T-helper 1 cell (primary cell): ENCODE measurements around the gene CCR5.
"Not testable (repeated sequence)": the region's sequence is repeated elsewhere in the genome, so short reads cannot be mapped to it uniquely, and the experiment has no call there.

Experiments
- DNase-seq, 5 donors: peaks; one replicate each; pipeline ENCODE4 v3.0.0-alpha.2; 2012 to 2020

CCR5 gene

DNA sequence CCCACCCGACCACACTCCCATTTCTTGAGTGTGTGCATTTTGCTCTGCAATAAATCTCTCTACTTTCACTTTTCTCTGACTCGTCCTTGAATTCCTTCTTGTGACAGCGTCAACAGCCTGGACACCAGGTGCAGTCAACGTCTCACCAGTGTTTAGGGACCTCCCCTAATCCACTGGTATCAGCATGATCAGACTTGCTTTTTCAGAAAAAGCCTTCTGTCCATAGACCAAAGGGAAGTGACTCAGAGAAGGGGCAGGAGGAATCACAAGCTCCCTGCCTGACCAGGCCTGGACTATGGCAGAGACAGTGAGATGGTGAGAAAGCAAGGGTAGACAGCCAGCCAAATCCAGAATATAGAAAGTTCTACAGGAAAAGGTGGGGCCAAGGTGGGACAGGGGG, 15.5 kb downstream of the CCR5 start:
- no peak for DNase-seq

DNA sequence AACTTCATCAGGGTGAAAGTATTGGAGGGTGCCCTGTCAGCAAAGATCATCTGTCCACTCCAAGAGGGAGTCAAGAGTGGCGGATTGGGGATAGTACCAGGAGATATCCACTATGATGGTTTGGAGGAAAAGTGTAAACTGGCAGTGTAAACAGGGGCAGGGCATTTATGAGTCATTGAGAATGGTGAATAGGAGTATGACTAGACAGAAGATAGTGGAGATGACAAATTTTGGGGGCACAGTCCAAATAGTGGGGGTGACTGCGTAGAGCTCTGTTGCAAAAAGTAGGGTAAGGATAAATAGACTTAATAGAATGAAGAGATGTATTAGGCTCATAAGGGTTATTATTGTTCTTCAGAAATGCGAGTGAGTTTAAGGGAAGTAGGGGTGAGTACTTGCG, 18.1 kb downstream of the CCR5 start:
- not testable (repeated sequence) for DNase-seq

DNA sequence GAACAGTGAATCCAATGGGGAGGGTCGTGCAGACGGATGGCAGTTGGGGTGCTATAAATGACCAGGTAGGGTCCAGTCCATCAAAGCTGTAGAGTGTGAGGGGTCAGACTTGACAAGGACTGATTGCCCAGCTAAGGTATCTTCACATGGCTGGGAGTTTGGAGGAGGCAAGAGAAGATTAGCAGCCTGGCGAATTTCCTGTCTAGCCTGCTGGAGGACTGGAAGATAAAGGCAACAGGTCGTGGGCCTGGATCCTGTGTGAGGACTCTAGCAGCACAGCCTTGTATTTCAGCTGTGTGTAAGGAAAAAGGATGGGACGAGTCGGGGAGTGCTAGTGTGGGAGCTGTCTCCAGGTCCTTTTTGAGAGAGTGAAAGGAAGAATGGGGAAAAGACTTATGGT, 18.6 kb downstream of the CCR5 start:
- no peak for DNase-seq

DNA sequence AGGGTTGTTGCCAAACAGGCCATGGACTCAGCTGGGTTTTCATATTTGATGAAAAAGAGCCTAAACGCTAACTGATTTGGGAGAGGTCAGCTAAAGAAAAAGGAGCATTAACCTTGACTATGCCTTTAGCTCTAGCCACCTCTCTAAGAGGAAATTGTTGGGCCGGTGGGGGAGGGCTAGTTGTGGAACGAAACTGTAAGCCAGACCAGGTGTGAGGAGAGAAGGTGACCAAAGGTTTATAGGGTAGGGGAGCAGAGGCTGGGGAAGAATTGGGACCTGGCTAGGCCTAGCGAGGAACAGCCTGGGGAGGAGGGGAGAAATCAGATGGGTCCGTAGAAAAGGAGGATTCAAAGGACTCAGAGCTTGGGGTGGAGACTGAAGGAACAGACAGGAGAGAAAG, 20.8 kb downstream of the CCR5 start:
- not testable (repeated sequence) for DNase-seq

DNA sequence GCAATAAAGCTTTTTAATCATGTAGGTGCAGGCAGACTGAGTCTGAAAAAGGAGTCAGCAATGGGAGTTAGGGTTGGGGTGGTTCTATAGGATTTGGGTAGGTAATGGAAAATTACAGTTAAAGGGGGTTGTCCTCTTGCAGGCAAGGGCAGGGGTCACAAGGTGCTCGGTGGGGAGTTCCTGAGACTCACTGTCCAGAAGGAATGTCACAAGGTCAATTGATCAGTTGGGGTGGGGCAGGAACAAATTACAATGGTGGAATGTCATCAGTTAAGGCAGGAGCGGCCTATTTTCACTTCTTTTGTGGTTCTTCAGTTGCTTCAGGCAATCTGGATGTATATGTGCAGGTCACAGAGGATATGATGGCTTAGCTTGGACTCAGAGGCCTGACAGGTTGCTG, 22.3 kb downstream of the CCR5 start:
- no peak for DNase-seq

DNA sequence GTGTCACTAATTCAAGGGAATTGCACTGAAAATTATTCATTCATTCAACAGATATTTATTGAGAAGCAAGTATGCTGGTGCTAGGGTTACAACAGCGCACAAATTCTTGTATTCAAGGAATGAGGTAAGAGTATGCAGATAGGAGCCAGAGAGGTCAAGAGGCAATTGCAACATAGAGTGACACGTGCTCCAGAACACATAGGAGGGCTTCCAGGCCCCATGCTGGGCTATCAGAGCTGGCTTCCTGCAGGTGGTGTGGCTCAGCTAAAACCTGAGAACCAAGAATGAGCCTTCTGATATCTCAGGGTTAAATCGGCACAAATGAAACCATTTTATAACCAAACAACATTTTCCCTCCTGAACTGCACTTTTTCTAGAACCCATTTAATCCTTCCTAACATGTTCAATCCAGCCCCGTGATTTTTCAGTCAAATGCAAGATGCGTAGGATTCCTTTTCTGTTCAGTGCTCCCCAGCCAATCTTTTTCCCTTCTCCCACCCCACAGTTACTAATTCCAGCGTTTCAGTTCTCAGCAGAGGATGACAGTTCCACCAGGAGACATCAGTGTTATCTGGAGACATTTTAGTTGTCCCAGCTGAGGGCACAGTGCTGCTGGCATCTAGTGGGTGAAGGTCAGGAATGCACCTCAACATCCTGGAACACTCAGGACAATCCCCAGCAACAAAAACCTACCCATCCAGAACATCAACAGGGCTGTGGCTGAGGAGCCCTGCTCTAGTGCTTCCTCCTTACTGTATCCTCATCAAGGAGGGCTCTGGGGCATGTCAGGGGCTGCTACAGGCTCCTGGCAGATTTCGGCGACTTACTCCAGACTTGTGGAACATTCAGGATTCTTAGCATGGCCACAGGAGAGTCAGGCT, 23.0 kb downstream of the CCR5 start:
- DNase-seq, result no peak

DNA sequence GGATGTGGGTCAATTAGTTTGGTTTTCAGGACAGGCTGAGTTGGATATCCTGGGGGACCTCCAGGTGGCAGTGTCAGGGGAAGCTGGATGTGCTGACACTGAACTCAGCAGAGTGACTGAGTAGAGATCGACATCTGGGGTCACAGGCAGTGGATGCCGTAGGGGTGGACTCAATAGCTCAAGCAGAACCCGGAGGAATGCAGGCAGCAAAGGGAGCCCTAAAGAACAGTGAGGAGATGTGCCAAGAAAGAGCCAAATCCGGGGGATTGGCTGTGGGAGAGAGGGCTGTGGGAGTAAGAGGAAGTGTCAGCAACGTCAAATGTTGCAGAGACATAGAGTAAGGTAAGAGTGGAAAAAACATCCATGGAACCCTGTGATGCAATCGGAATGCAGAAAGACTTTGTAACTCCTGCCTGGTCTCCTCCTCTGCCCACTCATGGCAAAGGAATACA, 24.5 kb downstream of the CCR5 start:
- no peak for DNase-seq

DNA sequence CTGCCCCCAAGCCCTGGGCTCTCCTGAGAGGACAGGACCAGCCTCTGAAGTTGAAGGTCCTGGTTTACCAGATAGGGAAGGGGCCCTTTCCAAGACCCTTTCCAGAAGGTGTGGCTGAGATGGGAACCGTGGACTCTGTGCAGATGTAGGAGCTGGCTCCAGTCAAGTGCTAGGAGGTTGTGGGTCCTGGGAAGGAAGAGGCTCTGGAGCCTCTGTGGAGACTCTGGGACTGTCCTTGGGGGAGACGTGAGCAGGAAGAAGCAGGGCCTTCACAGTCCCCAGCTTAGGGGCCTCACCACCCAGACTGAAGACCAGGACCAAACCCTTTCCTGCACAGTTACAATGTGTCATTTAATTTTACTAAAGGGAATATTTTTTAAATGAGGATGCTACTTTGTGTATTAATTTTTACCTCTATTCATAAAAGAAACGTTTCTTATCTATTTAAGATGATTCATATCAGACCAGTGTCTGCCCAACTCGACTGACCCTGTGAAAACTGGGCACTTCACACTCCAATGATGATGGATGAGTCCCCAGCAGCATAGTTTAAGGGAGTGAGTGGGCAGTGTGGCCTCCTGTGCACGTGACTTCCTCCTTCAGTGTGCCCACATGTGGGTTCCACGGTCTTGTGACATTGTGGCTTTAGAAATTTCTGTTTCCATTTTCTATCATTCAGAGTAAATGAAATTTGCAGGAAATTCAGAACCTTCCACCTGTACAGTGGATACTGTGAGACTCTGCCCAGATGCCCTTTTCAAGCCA, 25.2 kb downstream of the CCR5 start:
- no peak for DNase-seq

DNA sequence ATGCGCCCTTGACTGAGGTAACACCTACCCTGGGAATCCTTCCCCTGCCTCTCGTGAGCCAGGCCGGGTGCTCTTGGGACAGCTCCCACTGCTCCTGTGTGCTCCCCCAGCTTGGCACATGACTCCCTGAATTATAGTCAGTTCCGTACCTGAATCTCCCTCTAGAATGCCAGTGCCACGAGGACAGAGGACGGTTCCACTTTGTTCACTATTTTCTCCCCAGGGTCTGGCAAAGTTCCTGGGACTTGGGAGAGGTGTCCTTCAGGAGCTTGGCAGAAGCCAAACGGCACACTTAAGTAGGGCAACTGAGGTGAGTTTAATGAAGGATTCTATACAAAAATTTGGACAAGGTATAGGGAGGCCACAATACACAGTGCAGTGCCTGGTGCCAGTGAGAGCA, 26.4 kb downstream of the CCR5 start:
- DNase-seq, result no peak

DNA sequence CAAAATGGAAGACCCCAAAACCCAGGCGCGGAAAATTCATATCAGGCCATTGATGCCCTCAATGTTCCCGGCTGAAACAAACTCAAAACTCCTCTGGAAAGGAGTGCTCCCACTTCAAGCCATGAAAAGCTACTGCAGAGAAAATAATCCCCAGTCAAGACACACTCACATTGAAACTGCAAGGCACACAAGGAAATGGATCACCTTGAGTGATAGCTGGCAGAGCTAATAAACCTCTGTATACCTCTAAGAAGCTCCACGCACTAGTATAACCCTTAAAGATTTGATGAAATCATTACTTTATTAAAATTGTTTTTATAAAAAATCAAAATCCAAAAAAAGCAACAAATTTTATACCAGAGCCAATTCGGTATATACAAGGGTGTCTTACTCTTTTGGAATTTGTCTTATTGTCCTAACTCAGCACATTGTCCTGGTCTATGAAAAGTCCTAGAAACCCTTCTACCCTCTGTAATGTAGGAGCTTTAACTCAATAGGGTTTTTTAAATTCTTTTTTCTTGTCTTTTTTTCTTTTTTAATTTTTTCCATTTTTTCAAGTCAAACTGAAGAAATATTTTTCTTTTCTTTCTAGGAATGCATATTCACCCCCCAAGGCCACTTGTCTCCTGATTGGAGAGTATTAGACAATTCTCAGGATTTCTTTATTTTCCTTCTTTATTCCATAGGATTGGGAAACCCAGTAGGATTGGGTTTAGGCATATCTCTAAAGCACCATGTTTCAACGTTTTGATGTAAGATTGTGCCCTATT, 27.6 kb downstream of the CCR5 start:
- DNase-seq, result no peak

DNA sequence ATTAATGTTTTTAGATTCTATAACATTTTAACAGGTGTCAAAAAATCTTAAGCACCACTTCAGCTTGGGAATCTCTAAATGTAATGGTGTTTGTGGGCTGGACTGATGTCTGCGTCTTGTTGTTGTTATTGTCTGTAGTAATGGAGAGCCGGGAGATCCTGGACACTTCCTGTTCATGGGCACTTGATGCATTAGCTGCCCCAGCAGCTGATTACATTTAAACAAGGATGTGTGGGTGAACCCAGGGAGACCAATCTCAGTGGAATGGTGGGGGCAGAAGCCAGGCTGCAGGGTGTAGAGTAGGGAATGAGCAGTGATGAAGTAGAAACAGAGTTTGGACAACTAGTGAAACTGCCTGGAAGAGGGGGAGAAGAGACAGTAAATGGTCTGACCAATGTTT, 28.4 kb downstream of the CCR5 start:
- DNase-seq, result no peak

DNA sequence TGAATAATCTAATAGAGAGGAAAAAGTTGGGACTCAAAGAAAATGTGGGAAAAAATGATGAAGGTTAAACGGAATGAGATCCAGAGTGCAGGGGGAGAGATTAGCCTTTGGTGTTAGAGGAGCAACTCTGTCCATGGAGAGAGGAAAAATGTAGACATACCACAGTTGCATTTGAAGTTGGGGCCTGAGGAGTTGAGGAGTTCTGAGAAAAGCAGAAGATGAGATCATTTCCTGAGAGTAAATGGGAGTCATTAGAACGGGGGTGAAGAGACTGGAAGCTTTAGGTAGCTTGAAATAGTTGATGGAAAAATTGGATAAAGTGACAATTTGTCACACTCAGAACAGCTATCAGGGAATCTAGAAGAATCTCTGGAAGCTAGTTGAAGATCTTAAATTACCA, 28.8 kb downstream of the CCR5 start:
- no peak for DNase-seq

DNA sequence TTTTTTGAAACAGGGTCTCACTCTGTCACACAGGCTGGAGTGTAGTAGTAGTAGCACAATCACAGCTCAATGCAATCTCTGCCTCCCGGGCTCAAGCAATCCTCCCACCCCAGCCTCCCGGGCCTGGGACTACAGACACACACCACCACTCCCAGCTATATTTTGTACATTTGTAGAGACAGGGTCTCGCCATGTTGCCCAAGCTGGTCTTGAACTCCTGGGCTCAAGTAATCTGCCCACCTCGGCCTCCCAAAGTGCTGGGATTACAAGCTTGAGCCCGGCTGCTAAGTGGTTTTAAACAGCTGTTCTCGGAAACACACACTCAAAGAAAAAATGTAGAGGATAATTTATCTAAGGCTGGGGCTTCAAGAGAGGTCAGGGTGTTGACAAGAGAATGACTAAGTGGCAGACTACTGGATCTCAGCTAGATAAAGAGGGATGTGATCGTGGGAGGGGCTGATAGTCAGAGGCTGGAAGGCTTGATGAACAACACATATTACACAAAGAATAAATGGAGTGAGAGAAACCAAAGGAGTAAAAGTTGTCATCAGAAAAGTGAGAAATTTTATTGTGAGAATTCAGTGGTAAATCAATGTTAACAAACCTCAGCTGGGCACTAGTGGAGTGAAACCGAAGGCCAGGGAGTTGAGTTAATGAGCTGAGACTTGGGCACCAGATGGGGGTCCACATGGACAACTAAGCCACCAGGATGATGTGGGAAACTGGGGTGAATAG, 29.4 kb downstream of the CCR5 start:
- DNase-seq, result no peak

DNA sequence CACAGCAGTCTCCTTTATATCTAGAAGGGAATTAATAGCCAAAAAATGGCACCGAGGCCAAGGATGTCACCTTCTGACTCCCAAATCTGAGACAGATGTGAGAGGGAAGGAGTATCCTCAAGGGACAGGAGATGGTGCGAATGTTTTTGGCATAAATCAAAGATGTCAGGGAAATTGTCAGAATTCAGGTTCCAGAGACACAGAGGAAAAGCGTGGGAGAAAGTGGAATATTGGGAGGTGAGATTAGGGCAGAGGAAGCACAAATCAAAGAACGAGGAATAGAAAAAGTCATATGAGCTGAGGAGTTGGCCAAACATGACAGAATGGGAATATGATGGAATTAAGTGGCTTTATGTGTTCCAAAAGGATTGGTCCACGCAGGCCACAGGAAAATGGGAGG, 30.1 kb downstream of the CCR5 start:
- DNase-seq, result no peak

DNA sequence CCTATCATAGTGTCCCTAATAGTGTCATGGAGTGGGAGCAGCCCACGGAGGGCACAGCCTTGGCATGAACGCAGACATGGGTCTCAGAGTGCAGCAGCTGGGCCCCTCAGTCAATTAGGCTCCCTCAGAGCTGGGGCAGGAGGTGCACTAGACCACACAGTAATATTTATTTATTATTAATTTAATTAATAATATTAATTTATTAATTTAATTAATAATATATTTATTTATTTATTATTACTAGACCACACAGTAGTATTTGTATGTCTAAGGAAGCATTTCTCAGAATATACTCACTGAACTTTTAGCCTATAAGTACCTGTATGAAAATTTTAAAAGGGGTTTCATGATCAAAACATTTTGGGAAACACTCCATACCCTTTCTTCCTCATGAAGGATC, 30.8 kb downstream of the CCR5 start:
- no peak for DNase-seq

DNA sequence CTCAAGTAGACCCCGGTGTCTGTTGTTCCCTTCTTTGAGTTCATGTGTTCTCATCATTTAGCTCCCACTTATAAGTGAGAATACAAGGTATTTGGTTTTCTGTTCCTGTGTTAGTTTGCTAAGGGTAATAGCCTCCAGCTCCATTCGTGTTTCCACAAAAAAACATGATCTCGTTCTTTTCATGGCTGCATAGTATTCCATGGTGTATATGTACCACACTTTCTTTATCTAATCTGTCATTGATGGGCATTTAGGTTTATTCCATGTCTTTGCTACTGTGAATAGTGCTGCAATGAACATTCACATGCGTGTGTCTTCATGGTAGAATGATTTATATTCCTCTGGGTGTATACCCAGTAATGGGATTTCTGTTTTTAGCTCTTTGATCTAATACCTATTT, 32.2 kb downstream of the CCR5 start:
- not testable (repeated sequence) for DNase-seq

DNA sequence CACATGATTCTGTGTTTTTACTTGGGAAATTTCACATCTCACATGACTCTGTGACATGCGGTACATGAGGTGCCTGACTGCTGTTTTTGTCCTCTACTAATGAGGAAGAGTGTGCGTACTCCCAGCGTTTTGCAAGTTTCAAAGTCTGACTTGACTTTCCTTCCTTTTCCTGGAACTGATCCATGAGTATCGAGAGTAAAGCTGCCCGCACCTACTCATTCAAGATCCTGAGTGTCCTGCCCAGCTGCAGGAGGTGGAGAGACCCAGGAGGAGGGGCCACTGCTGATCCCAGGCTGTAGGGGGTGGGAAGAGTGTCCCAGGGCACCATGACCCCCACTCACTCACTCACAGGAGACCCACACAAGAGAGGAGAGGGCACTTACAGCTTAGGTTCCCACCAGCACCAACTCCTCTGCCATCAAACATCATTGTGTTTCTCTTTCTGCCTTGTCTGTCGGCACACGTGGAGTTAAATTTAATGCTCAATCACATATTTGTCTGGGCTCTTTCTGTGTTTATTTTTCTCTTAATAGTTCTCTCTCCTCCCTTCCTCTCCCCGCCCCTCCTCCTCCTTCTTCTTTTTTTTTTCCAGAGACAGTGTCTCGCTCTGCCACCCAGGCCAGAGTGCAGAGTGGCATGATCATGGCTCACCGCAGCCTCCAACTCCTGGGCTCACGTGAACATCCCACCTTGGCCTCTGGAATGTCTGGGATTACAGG, 34.7 kb downstream of the CCR5 start:
- no peak for DNase-seq

DNA sequence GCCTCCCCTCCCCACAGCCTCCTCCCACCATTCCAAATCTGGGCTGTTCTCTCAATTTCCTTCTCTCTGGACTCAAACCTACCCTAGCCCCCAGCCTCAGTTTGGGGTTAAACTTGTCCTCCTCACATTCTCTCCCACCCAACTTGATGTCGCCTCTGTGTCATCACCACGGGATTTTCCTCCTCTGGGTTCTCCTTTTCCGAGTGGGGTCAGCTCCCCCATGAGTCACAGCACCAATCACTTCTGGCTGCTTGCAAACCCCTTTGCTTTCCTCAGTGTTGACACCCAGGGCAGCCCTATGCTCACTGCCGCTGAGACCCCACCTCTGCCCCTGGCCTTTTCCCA, 35.7 kb downstream of the CCR5 start:
- DNase-seq, result no peak

DNA sequence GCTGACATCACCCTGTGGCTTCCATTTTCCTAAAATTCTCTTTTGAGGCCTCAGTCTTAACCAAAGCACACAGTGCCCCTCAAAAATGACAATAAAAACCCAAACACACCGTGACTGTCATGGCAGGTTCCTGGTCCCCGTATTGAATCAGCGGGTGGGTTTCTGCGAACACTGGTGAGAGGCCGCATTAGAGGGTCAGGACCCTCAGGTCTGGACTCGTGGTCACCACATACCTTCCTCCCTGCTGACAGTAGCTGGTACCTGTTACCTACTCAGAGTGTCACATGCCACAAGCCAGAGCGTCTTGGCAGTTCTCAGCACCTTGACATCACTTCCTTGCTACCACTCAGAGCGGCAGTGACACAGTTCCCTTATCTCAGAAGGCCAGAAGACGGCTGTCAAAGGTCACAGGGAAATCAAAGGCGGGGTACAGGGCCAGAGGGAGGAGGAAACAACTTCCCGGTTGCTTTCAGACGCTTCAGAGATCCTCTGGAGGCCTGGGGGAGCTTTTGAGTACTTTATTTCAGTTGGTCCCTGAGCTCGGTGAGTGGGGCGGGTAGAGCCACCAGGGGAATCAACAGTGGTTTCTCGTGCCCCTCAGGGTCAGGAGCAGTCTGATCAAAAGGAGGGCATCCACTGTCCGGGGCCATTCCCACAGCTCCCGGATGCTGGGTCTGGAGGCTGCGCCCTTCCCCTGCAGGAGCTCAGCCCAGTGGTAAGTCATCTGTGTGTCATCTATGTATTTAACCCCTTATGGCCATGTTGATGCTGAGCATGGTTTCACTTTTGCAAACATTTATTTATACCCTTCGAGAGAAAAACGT, 36.3 kb downstream of the CCR5 start, which contains the start of the genes CCR5AS and CCRL2:
Gene CCR5AS (minus strand): TSS at position 279 of the 824 bp plus-strand sequence.
Gene CCRL2 (plus strand): TSS at position 472 of the 824 bp plus-strand sequence. CDS start 821 bp downstream, outside the sequence.
- peak in 4 of 5 donors; percentile 3 to 73 (median 15) for DNase-seq

DNA sequence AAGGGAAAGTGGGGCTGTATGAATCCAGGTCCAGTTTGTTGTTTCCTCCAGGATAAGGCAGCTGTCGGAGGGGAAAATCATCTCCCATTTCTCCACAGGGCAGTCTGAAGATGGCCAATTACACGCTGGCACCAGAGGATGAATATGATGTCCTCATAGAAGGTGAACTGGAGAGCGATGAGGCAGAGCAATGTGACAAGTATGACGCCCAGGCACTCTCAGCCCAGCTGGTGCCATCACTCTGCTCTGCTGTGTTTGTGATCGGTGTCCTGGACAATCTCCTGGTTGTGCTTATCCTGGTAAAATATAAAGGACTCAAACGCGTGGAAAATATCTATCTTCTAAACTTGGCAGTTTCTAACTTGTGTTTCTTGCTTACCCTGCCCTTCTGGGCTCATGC, 37.2 kb downstream of the CCR5 start:
- DNase-seq, result no peak

DNA sequence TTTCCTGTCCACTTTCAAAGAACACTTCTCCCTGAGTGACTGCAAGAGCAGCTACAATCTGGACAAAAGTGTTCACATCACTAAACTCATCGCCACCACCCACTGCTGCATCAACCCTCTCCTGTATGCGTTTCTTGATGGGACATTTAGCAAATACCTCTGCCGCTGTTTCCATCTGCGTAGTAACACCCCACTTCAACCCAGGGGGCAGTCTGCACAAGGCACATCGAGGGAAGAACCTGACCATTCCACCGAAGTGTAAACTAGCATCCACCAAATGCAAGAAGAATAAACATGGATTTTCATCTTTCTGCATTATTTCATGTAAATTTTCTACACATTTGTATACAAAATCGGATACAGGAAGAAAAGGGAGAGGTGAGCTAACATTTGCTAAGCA, 38.1 kb downstream of the CCR5 start:
- DNase-seq, result no peak
